K562 (cell line): ENCODE measurements around the gene TMEM131L. TPM values are rescaled to one million over a fixed set of nuclear protein-coding genes. Genes with fewer than 3 reads are reported as not detected.

Experiments used
- polyA plus RNA-seq, 8 experiments: library from polyadenylated mRNA; depleted of rRNA in 4 of 8; stranded (reverse) in 5 of 8; unstranded in 3 of 8; fragments of >200 nt; fragmentation: Nextera tagmentation in 2 of 8; fragmentation: Illumina TruSeq in 1 of 8; extraction: Ambion mirVana in 2 of 8; extraction: Trizol in 1 of 8; gene quantifications; 2 replicates each; pipeline versions ENCODE4 v1.2.1 to v1.2.3, GENCODE V29; 2011 to 2014; ENCODE audit warnings: inconsistent platforms in 1 of 8, missing spikeins in 1 of 8
- total RNA-seq, 7 experiments: library from RNA; depleted of rRNA in 6 of 7; stranded (reverse); fragments of >200 nt in 6 of 7; fragmentation: Illumina TruSeq in 2 of 7; extraction: Trizol in 2 of 7; gene quantifications; 2 replicates each; pipeline versions ENCODE4 v1.2.1 to v1.2.3, GENCODE V29; 2011 to 2021; ENCODE audit warnings: low replicate concordance in 1 of 7

The TMEM131L gene
- total and polyA plus RNA-seq, 9 of the 15 experiments (the other 6 are each of a cell fraction or from before 2014, with no cell fraction given), result 1.2 to 20.8 (median 12.9) TPM

Other genes with a start within 250 kb of the TMEM131L start
- 43.9 and 46.4 TPM in 2 replicates for gene MND1, start 121.7 kb upstream of the TMEM131L start, total RNA-seq (2014; rRNA removed)
- gene MND1, start 121.7 kb upstream of the TMEM131L start, total RNA-seq (2014; rRNA removed; fragmentation: Illumina TruSeq; extraction: Trizol), result 65.0 and 74.6 TPM in 2 replicates
- 52.4 and 55.4 TPM in 2 replicates for gene MND1, start 121.7 kb upstream of the TMEM131L start, total RNA-seq (2015; rRNA removed; fragmentation: Illumina TruSeq; extraction: Trizol)
- gene MND1, start 121.7 kb upstream of the TMEM131L start, total RNA-seq (2021), result 38.9 and 39.0 TPM in 2 replicates
- gene MND1, start 121.7 kb upstream of the TMEM131L start, polyA plus RNA-seq (2011; rRNA removed), result 25.9 and 35.3 TPM in 2 replicates
- 78.2 and 94.1 TPM in 2 replicates for gene MND1, start 121.7 kb upstream of the TMEM131L start, polyA plus RNA-seq (2014; fragmentation: Illumina TruSeq; extraction: Trizol)
- 10 to 100 TPM; 59.9 to 74.8 TPM for gene MND1, start 121.7 kb upstream of the TMEM131L start, polyA plus RNA-seq (2014; fragmentation: Nextera tagmentation; extraction: Ambion mirVana)
- 54.5 and 74.2 TPM in 2 replicates for gene MND1, start 121.7 kb upstream of the TMEM131L start, polyA plus RNA-seq (2014; rRNA removed)
- gene TLR2, start 217.9 kb downstream of the TMEM131L start, total RNA-seq (2014; rRNA removed), result not detected in 2 replicates
- gene TLR2, start 217.9 kb downstream of the TMEM131L start, total RNA-seq (2014; rRNA removed; fragmentation: Illumina TruSeq; extraction: Trizol), result 0.11 TPM in 1 of 2 replicates, not detected in the other
- gene TLR2, start 217.9 kb downstream of the TMEM131L start, total RNA-seq (2015; rRNA removed; fragmentation: Illumina TruSeq; extraction: Trizol), result not detected in 2 replicates
- gene TLR2, start 217.9 kb downstream of the TMEM131L start, total RNA-seq (2021), result 0.09 and 0.22 TPM in 2 replicates
- gene TLR2, start 217.9 kb downstream of the TMEM131L start, polyA plus RNA-seq (2011; rRNA removed), result not detected in 2 replicates
- gene TLR2, start 217.9 kb downstream of the TMEM131L start, polyA plus RNA-seq (2014; fragmentation: Illumina TruSeq; extraction: Trizol), result not detected in 2 replicates
- not detected for gene TLR2, start 217.9 kb downstream of the TMEM131L start, polyA plus RNA-seq (2014; fragmentation: Nextera tagmentation; extraction: Ambion mirVana)
- 0.23 TPM in 1 of 2 replicates, not detected in the other for gene TLR2, start 217.9 kb downstream of the TMEM131L start, polyA plus RNA-seq (2014; rRNA removed)